MM.1S (cell line): Measurements from ENCODE around the gene MYOF.

Experiments used
- DNase-seq: peaks from one replicate; pipeline ENCODE4 v3.0.0-alpha.2; 2015
- H2AFZ ChIP-seq: fragments of 300-600 bp; sonication (generic); 2 replicates; pipeline ENCODE4 v1.6.0; 2016; ENCODE audit warnings: antibody characterized with exemption, low read length
- H3F3A ChIP-seq: fragments of 300-600 bp; sonication (generic); 2 replicates; pipeline ENCODE4 v1.6.1; 2016; ENCODE audit warnings: mild to moderate bottlenecking, antibody characterized with exemption, low read length, moderate library complexity, mixed read lengths; ENCODE audit not compliant: insufficient read depth
- H3K27ac ChIP-seq: fragments of 300-600 bp; sonication (generic); 2 replicates; pipeline ENCODE4 v1.5.1; 2016; ENCODE audit warnings: mild to moderate bottlenecking, low read length
- H3K27me3 ChIP-seq: fragments of 300-600 bp; sonication (generic); replicated peaks from 2 replicates; pipeline ENCODE4 v1.6.0; 2016; ENCODE audit warnings: low read length; ENCODE audit not compliant: insufficient read depth
- H3K36me3 ChIP-seq: fragments of 300-600 bp; sonication (generic); replicated peaks from 2 replicates; pipeline ENCODE4 v1.6.1; 2016; ENCODE audit warnings: mild to moderate bottlenecking, low read length, mixed read lengths; ENCODE audit not compliant: insufficient read depth
- H3K4me1 ChIP-seq: fragments of 300-600 bp; sonication (generic); 2 replicates; pipeline ENCODE4 v1.6.1; 2016; ENCODE audit warnings: low read length, mixed read lengths
- H3K4me2 ChIP-seq: fragments of 300-600 bp; sonication (generic); 2 replicates; pipeline ENCODE4 v1.6.0; 2016; ENCODE audit warnings: low read depth, low read length
- H3K4me3 ChIP-seq: fragments of 300-600 bp; sonication (generic); 2 replicates; pipeline ENCODE4 v1.5.1; 2016; ENCODE audit warnings: low read length, mixed read lengths
- H3K79me2 ChIP-seq: fragments of 300-600 bp; sonication (generic); 2 replicates; pipeline ENCODE4 v1.6.1; 2016; ENCODE audit warnings: mixed run types, low read length, mixed read lengths
- H3K9ac ChIP-seq: fragments of 300-600 bp; sonication (generic); 2 replicates; pipeline ENCODE4 v1.6.1; 2016; ENCODE audit warnings: low read length, mixed read lengths
- H3K9me2 ChIP-seq: fragments of 300-600 bp; sonication (generic); replicated peaks from 2 replicates; pipeline ENCODE4 v1.6.1; 2016; ENCODE audit warnings: mild to moderate bottlenecking, low read length, mixed read lengths; ENCODE audit not compliant: insufficient read depth
- H3K9me3 ChIP-seq: fragments of 300-600 bp; sonication (generic); replicated peaks from 2 replicates; pipeline ENCODE4 v1.6.1; 2016; ENCODE audit warnings: mild to moderate bottlenecking, low read length, mixed read lengths; ENCODE audit not compliant: insufficient read depth
- H4K20me1 ChIP-seq: fragments of 300-600 bp; sonication (generic); 2 replicates; pipeline ENCODE4 v1.6.1; 2016; ENCODE audit warnings: mild to moderate bottlenecking, low read length, moderate library complexity, mixed read lengths; ENCODE audit not compliant: insufficient read depth
- CTCF ChIP-seq: fragments of 300-600 bp; sonication (generic); IDR thresholded peaks from 2 replicates; pipeline ENCODE4 v1.5.1; 2016; ENCODE audit warnings: antibody characterized with exemption, low read length, mixed read lengths
- EZH2 ChIP-seq: fragments of 300-600 bp; sonication (generic); optimal IDR thresholded peaks from 2 replicates; pipeline ENCODE3; 2017; ENCODE audit warnings: low read depth, mild to moderate bottlenecking, antibody characterized with exemption, low read length, mixed read lengths
- EZH2phosphoT487 ChIP-seq: fragments of 300-600 bp; sonication (generic); IDR thresholded peaks from 2 replicates; pipeline ENCODE4 v1.6.1; 2018; ENCODE audit warnings: antibody characterized with exemption, low read length

The MYOF gene

GRCh38 chr10:93417266-93417665 lies 64.9 kb downstream of the MYOF start:
- no peak overlapping the region for H3K27ac ChIP-seq
- no peaks in the 10 kb centered on the region for H3K79me2 ChIP-seq
- H3K4me2 ChIP-seq: no peak overlapping the region
- H2AFZ ChIP-seq: no peak overlapping the region
- H3F3A ChIP-seq: no peaks in the 10 kb centered on the region
- H3K27me3 ChIP-seq: no peaks in the 10 kb centered on the region
- TF ChIP-seq EZH2 (no peak), CTCF (no peak), EZH2phosphoT487 (no peak)
- H3K4me1 ChIP-seq: no peaks in the 10 kb centered on the region
- H3K9me2 ChIP-seq: no peaks in the 10 kb centered on the region
- no peaks in the 10 kb centered on the region for H3K9me3 ChIP-seq
- no peaks in the 10 kb centered on the region for H4K20me1 ChIP-seq
- no peak overlapping the region for H3K4me3 ChIP-seq
- no peaks in the 10 kb centered on the region for H3K36me3 ChIP-seq
- DNase-seq: no peak
- no peak overlapping the region for H3K9ac ChIP-seq

- H3K27ac ChIP-seq: no peak overlapping the region
- no peak for DNase-seq
- no peak overlapping the region for H3K9ac ChIP-seq
- H4K20me1 ChIP-seq: no peaks in the 10 kb centered on the region
- H3K4me3 ChIP-seq: no peak overlapping the region
- H3K9me3 ChIP-seq: no peaks in the 10 kb centered on the region
- H2AFZ ChIP-seq: no peak overlapping the region
- H3K9me2 ChIP-seq: no peaks in the 10 kb centered on the region
- no peaks in the 10 kb centered on the region for H3K4me1 ChIP-seq
- H3K27me3 ChIP-seq: no peaks in the 10 kb centered on the region
- TF ChIP-seq EZH2phosphoT487 (no peak), EZH2 (no peak), CTCF (no peak)
- H3K79me2 ChIP-seq: no peaks in the 10 kb centered on the region
- H3F3A ChIP-seq: no peaks in the 10 kb centered on the region
- no peaks in the 10 kb centered on the region for H3K36me3 ChIP-seq
- no peak overlapping the region for H3K4me2 ChIP-seq
Observed at GRCh38 chr10:93416824-93417223, 65.3 kb downstream of the MYOF start.

DNA sequence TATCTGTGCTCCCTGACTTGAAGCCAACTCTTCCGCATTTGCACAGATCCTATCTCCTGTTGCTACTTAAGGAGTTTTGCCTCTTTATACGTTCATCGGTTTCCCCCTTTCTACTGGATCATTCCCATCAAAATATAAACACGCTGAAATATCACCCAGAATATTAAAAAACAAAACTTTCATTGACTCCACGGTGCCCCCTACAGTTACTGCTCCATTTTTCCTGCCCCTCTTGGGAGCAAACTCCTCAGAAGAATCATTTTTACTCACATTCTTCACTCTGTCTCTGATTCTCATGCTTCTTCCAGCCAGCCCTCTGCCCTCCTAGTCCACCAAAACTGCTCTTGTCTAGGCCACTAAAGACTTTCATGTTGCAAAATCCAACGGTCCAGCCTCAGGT lies 66.4 kb downstream of the MYOF start:
- H3K4me3 ChIP-seq: no peak overlapping the region
- no peaks in the 10 kb centered on the region for H3K79me2 ChIP-seq
- H3K27ac ChIP-seq: no peak overlapping the region
- no peak for TF ChIP-seq CTCF
- no peak for TF ChIP-seq EZH2phosphoT487
- no peak for TF ChIP-seq EZH2
- H2AFZ ChIP-seq: no peak overlapping the region
- H3K4me2 ChIP-seq: no peak overlapping the region
- DNase-seq: no peak
- H3K36me3 ChIP-seq: no peaks in the 10 kb centered on the region
- no peaks in the 10 kb centered on the region for H3K4me1 ChIP-seq
- no peaks in the 10 kb centered on the region for H3K9me3 ChIP-seq
- H3K27me3 ChIP-seq: no peaks in the 10 kb centered on the region
- H3F3A ChIP-seq: no peaks in the 10 kb centered on the region
- H3K9ac ChIP-seq: no peak overlapping the region
- no peaks in the 10 kb centered on the region for H4K20me1 ChIP-seq
- H3K9me2 ChIP-seq: no peaks in the 10 kb centered on the region
